Fibroblast of skin of left biceps (primary cell): ENCODE results near the gene CASP4.
"Not testable (repeated sequence)": the region's sequence is repeated elsewhere in the genome, so short reads cannot be mapped to it uniquely, and the experiment has no call there.

Experiments used
- DNase-seq, 2 experiments: peaks; one replicate each; pipeline ENCODE4 v3.0.0-alpha.2; 2013; ENCODE audit warnings: low read depth in 2 of 2

Gene CASP4

DNA sequence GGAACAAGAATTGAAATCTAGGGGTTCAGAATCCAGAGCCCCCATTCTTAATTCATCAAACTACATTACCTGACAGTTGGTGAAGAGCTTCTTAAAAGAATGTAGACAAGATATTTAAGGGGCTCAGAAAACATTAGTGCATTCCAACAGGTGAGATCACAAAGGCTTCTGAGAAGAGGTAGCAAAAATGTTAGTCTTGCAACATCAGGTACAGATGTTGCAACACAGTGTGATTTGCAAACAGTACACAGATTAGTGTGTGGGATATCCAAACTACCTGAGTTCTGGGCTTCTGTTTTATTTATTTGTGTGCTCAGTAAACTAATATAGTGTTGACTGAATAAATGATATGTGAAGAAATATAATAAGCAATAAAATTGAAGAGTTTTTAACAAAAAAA is 11.8 kb downstream of the CASP4 start:
- DNase-seq, result no peak

DNA sequence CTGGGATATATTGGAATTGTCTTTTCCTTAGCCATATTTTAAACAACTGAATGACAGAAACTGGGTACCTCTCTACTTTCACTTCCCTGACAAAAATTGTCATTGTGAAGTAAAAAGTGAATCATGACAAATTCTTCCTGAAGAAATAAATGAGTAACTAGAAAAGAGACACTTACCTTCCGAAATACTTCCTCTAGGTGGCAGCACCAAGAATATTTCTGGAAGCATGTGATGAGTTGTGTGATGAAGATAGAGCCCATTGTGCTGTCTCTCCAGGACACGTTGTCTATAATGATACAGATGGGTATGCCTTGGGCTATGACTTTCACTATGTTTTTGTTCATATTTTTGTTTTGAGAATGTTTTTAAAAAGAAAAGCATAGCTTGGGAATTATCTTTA is 21.5 kb downstream of the CASP4 start:
- peak in 1 of 2 experiments; percentile 10 for DNase-seq

- no peak for DNase-seq
Measured at GRCh38 chr11:104944076-104944475, 24.3 kb downstream of the CASP4 start.

GRCh38 chr11:104943561-104943960 is 24.8 kb downstream of the CASP4 start:
- no peak for DNase-seq

DNA sequence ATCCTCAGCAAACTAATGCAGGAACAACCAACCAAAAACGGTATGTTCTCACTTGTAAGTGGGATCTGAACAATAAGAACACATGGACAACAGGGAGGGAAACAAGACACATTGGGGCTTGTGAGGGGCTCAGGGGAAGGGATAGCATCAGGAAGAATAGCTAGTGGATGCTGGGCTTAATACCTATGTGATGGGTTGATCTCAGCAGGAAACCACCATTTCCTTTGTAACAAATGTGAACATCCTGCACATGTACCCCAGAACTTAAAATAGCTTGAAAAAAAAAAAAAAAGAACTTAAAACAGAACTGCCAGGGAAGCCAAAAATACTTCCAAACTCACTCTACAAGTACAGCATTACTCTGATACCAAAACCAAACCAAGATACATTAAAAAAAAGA is 33.8 kb downstream of the CASP4 start:
- no peak for DNase-seq

DNA sequence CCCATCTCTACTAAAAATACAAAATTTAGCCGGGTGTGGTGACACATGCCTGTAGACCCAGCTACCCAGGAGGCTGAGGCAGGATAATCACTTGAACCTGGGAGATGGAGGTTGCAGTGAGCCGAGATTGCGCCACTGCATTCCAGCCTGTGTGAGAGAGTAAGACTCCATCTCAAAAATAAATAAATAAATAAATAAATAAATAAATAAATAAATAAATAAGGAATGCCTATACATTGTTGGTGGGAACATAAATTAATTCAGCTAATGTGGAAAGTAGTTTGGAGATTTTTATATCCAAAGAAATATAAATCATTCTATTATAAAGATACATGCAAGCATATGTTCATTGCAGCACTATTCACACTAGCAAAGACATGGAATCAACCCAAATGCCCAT is 34.3 kb downstream of the CASP4 start:
- DNase-seq, result not testable (repeated sequence)

- DNase-seq, result no peak
Measured at GRCh38 chr11:104928811-104929210, 39.6 kb downstream of the CASP4 start.

GRCh38 chr11:104926771-104927611 is 41.4 kb downstream of the CASP4 start:
- DNase-seq, result no peak

GRCh38 chr11:104925850-104926249 is 42.5 kb downstream of the CASP4 start:
- no peak for DNase-seq

DNA sequence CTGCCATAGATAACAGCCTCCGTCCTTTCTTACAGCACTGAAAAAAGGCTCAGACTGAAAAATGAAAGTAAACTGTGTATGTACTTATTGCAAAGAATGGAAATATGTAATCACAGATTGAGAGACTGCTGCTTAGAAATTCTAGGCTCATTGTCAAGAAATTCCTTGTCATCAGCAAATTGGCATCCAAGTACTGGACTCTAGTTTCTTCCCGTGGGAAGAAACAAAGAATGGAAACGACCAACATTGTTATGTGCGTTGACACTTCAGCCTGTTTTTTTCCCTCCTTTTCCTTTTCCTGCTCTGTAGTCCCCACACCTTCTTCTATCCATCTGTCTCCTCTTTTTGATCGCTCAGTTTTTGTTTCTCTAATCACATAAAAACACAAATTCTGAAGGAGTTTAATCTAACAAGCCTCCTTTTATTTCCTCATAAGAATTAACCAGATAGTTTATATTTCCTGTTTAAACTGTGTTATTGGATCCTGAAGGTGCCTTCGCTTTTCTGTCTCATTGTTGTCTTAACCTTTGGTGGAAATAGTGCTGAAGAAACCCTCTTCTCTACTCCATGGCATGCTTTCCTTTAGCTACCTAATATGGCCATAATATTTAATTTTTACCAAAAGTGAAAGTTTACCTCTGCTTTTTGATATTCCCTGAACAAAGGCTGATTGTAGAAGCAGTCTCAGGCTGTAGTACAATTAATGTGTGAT is 50.1 kb downstream of the CASP4 start:
- DNase-seq, result peak; percentile 42 to 53

DNA sequence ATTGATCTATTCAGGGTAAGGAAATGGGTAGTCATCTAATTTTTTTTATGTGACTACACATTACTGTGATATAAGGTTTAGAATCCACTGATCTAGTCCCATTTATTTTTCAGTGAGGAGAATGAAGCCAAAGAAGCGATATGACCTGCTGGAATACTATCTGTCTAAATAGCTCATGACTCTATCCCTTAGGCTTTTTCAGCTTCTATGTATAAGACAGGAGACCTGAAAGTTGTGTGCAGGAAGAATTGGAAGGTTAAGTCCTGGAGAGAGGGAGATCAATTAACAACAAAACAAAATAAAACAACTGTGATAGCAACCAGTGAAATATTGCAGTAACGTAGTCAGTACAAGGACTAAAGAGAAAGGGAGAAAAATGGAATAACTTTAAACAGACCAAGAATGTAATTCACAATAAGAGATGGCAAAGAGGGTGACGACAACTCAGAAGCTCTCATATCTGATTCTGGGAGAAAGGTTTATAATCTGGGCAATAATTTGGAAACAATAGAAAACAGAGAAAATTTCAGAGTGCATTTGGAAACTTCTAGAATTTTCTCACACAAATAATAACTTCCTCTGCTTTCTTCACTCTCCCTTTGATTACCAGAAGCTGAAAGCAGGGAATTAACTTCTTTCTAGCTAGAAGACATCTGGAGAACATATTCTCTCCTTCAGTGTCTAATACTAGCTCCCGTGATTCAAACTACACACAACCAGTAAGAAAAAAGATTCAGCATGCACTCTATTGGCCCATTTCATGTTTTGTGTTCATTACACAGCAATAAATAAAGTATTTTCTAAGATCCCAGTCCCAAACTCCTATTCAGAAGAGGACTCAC is 50.9 kb downstream of the CASP4 start:
- no peak for DNase-seq

GRCh38 chr11:104916442-104916841 is 51.9 kb downstream of the CASP4 start:
- no peak for DNase-seq

GRCh38 chr11:104912102-104912501 is 56.3 kb downstream of the CASP4 start:
- DNase-seq, result no peak

DNA sequence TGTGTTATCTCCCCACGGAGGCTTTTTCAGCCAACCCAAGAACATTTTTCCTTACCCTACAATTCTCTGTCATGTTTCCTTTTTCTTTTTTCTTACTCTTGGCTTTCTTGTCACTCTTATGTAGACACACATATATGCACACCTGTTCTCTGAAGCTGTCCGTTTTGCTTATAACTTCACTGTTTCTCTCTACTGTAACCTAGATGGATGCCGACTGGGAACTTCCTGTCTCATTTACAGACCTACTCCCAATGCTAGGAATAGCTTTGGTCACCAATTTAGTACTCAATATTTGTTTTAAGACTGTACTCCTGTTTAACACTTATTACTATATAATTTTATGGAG is 60.2 kb downstream of the CASP4 start:
- DNase-seq, result no peak

DNA sequence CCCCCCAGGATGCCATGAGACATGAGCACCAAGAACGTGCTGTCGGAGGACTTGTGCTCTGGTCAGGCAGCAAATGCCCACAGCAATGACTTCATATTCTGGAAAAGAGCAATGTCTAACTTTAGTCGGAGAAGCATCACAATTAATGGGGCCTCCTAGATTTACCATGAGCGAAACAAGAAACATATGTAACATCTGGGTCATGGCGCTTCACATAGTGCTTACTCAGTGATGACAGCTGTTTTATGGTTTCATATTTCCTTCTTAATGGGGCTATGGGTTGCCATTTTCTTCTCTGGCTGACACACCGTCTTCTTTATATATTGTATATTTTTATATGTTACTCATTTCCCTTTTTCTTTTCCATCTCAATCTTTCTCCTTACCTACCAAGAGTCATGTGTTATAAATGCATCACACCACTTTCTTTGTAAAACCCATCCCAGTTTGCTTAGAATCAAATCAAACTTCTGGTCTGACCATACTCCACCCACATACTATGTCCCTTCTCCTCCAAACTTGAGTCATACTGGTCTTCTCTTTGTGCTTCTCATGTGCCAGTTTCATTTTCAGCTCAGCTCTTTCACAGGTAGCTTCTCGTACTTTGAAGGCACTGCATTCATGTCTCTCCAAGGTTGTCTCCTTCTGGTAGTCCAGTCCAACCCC is 60.7 kb downstream of the CASP4 start:
- peak; percentile 80 for DNase-seq

DNA sequence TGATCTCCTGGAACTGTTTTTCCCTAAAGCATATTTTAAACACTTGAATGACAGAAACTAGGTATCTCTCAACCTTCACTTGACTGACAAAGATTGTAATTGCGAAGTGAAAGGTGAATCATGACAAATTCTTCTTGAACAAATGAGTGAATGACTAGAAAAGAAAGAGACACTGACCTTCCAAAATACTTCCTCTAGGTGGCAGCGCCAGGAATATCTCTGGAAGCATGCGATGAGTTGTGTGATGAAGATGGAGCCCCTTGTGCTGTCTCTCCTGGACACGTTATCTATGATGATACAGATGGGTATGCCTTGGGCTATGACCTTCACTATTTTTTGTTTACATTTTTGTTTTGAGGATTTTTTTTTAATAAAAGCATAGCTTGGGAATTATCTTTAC is 63.1 kb downstream of the CASP4 start:
- no peak for DNase-seq

DNA sequence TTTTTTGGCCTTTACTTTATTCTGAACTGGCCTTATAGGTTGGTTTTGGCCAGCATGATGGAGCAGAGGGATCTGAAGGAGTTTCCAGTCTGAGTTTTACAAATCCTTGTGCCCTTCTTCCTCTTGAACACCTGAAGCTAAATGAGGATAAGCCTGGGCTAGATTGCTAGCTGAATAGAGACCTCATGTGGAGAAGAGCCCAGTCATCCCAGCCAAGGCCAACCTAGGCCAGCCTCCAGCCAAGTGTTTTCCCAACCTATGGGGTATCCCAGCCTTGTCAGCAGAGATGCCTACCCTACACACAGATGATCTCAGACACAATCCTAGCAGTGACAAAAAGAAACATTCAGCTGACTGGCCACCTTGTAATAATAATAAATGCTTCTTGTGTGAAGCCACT is 69.1 kb downstream of the CASP4 start:
- no peak for DNase-seq

- DNase-seq, result no peak
Measured at GRCh38 chr11:104898685-104899013, 69.7 kb downstream of the CASP4 start.

DNA sequence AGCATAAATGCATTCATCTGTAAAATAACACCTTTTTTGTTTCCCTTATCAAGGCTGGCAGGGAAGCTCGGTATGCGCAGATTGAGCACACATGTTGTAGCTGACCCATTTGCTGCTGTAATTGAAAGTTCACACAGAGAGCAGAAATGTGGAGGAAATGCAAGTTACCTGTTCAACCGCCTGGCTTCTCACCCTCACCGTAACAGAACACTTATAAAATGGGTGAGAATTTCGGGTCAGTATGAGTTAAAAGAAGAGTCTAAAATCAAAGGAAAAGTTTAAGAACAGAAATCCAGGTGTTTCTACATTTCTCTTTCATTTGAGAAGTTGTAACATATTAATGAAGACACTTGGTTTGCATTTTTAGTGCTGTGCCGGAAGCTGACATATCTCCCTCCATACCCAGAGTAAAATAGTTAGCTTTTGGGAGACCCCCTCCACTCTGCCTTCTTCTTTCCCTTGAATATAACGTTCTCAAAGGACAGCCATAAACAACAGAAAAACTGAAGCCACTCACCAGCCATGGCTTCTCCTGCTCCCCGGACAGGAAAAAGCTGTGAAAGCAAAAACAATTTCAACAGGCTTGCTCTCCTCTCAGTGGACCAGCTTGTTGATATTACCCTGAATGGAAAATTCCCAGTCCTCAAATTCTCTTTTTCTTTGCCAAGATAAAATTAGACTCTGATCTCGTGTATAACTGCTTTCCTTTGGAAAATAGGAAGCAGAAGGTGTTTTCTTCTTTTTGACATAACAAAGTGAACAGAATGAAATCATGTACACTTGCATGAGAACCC is 70.3 kb downstream of the CASP4 start, which contains the start of gene CASP12:
TSS of gene CASP12 (minus strand) at position 570 of the 794 bp plus-strand sequence.
- DNase-seq, result no peak

DNA sequence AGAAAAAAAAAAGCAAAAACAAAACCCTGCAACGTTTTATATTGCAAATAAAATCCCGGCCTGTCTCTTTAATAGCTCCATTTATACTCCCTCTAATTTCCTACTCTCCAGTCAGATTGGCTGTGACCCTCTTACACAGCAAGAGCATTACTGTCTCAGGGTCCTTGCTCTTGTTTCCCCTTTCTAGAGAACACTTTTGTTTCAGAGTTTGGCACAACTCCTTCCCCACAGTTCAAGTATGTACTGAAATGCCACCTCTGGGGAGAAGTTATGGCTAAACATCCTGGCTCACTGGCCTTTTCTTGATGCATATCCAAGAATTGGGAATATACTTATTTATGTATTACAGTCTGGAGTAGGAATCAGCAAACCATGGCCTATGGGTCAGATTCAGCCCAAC is 72.7 kb downstream of the CASP4 start:
- no peak for DNase-seq

DNA sequence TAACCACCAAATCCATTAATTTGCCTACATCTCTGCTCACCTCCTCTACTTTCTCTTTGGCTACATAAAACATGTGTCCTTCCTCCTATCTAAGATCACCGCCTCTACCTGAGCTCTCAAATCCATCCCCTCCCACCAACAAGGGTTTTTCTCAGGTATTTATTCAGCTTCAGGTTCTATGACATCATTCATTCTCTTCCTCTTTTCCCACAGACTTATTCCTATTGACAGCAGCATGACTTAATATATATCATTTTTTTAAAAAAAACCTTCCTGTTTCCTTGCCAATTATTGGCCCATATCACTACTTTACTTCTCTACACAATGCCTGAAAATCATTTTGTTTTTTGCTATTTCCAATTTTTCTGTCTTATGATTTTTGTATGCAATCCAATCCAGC is 74.5 kb downstream of the CASP4 start:
- DNase-seq, result no peak
